Tibial artery (tissue), 4 donors: ENCODE measurements around the gene DPP8.

Experiments used
- DNase-seq, 2 donors: peaks; one replicate each; pipeline ENCODE4 v3.0.0-alpha.2; 2019
- H3K27ac ChIP-seq, 2 donors: fragments of 200-600 bp; sonication (generic) in 1 of 2; 1 replicate in 1 of 2; 2 replicates in 1 of 2; pipeline ENCODE4 v1.5.1; 2018 to 2019; ENCODE audit warnings: mild to moderate bottlenecking in 1 of 2
- H3K27me3 ChIP-seq, 2 donors: fragments of 200-600 bp; sonication (generic) in 1 of 2; one replicate each; pipeline versions ENCODE4 v1.5.1 to v1.6.0; 2016 to 2019
- H3K36me3 ChIP-seq, 3 donors: fragments of 200-600 bp; sonication (generic) in 2 of 3; one replicate each; pipeline ENCODE4 v1.5.1; 2016 to 2019; ENCODE audit warnings: mild to moderate bottlenecking in 2 of 3
- H3K4me1 ChIP-seq, 4 donors: fragments of 200-600 bp; sonication (generic) in 2 of 4; 1 replicate in 3 of 4; 2 replicates in 1 of 4; pipeline ENCODE4 v1.5.1; 2016 to 2019
- H3K4me3 ChIP-seq, 2 donors: fragments of 200-600 bp; sonication (generic) in 1 of 2; 1 replicate in 1 of 2; 2 replicates in 1 of 2; pipeline ENCODE4 v1.5.1; 2018 to 2019; ENCODE audit warnings: mild to moderate bottlenecking in 2 of 2
- H3K9me3 ChIP-seq, 3 donors: fragments of 200-600 bp; sonication (generic) in 1 of 3; one replicate each; pipeline ENCODE4 v1.5.1; 2016 to 2019
- intact Hi-C: fragments of 100-400 bp; cut with DNase I; formaldehyde crosslinking; loops from one replicate; pipeline ENCODE4 v1.15.0; 2023; ENCODE audit warnings: low total_unique reads
- TF ChIP-seq, protein P1 (sequence below), 2 experiments: fragments of 200-600 bp in 1 of 2; fragments of 450-650 bp in 1 of 2; IDR thresholded peaks; one replicate each; pipeline ENCODE4 v1.5.1; 2017 to 2019; ENCODE audit warnings: antibody characterized with exemption in 2 of 2, mild to moderate bottlenecking in 1 of 2, moderate library complexity in 1 of 2

DPP8 gene

DNA sequence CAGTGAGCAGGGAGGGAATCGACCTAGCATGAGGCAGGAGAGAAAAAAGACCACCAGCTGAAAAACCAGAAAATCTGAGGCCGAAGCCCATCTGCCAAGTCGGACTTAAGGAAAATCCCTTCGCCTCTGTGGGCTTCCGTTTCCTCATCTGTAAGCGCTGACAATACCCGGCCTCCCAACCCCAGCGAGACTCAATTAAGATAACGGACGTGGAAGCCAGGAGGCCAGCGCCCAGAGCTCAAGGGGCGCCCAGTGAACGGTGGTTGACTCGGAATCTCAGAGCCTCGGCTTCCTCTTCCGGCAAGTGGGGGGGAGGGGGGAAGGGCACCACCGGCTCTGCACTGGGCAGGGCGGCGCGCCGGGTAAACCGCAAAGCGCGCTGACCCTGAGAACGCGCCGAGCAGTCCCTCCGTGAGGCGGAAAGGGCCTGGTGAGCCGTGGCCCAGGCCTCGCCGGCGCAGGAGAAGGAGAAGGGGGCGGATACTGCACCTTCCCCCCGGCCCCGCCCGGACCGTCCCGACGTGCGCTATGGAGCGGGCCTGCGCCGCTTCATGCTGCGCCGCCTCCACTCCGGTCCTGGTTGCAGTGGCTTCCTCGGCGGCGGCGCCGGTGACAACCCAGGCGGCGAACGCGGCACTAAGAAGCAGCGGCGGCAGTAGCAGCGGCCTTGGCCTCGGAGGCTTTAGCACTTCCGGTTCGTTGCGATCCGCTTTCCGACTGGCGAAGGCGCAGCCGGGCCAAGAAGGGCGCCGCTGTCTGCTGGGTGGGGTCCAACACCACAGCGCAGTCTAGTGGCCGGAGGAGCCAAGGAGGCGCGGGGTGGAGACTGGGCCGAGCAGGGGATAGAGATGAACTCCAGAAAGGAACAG, at the start of gene DPP8:
Gene DPP8, minus strand, starts transcription at position 693 of the 869 bp plus-strand sequence. CDS start 5,136 bp downstream, outside the sequence.
- DNase-seq = peak; percentile 90 to 94
- intact Hi-C loops = no loop called here
- TF ChIP-seq, protein P1, sequence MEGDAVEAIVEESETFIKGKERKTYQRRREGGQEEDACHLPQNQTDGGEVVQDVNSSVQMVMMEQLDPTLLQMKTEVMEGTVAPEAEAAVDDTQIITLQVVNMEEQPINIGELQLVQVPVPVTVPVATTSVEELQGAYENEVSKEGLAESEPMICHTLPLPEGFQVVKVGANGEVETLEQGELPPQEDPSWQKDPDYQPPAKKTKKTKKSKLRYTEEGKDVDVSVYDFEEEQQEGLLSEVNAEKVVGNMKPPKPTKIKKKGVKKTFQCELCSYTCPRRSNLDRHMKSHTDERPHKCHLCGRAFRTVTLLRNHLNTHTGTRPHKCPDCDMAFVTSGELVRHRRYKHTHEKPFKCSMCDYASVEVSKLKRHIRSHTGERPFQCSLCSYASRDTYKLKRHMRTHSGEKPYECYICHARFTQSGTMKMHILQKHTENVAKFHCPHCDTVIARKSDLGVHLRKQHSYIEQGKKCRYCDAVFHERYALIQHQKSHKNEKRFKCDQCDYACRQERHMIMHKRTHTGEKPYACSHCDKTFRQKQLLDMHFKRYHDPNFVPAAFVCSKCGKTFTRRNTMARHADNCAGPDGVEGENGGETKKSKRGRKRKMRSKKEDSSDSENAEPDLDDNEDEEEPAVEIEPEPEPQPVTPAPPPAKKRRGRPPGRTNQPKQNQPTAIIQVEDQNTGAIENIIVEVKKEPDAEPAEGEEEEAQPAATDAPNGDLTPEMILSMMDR (IDR thresholded peaks at IDR 0.05) = peak; percentile 60 to 85
- Histone ChIP-seq H3K27ac (peak within 1 kb of the TSS; percentile 83 to 86), H3K4me1 (peaks cover 0 to 42% (median 24%) of the 10 kb centered on the region in 4 donors), H3K9me3 (no peaks in the 10 kb centered on the region), H3K27me3 (no peaks in the 10 kb centered on the region), H3K4me3 (peak within 1 kb of the TSS; percentile 87 to 93), H3K36me3 (peaks cover 0 to 5% (median 0%) of the 10 kb centered on the region in 3 donors)

DNA sequence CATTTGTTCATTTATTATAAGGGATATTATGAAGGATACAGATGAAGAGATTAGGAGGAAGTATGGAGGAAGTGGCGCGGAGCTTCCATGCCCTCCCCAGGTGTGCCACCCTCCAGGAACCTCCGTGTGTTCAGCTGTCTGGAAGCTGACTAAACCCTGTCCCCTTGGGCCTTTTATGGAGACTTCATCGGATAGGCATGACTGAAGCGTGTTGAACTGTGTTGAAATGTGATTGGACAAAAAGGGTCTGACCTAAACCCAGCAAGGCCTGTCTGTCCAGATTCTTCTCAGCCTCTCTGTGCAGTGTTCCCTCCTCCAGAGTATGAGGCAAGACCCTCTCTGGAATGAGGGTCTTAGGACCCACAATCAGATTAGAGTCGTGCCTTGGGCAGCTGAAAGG, 44.4 kb upstream of the DPP8 start:
- intact Hi-C loops = no loop called here
- no peaks in the 10 kb centered on the region for H3K9me3 ChIP-seq
- peaks cover 38 to 73% (median 40%) of the 10 kb centered on the region in 3 donors for H3K36me3 ChIP-seq
- no peaks in the 10 kb centered on the region for H3K27me3 ChIP-seq
- H3K4me1 ChIP-seq = no peaks in the 10 kb centered on the region
- no peak for DNase-seq
- no peak overlapping the region for H3K4me3 ChIP-seq
- TF ChIP-seq, protein P1 (IDR thresholded peaks at IDR 0.05) = no peak
- no peak overlapping the region for H3K27ac ChIP-seq

DNA sequence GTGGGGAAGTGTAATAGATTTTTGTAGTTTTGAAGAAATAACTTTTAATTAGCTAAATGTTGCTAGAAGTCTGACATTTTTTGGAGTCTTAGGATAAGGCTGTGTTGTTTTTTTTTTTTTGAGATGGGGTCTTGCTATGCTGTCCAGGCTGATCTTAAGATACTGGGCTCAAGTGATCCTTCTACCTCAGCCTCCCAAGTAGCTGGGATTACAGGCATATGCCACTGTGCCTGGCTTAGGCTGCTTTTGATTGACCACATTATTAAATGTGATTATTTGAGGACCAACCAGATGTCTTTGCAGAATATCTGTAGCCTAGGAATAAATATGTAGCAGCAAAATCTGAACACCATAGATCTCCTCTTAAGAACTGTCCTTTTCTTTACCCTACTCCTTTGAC, 42.5 kb upstream of the DPP8 start:
- Histone ChIP-seq H3K27me3 (no peaks in the 10 kb centered on the region), H3K9me3 (no peaks in the 10 kb centered on the region), H3K27ac (no peak overlapping the region), H3K36me3 (peaks cover 33 to 72% (median 52%) of the 10 kb centered on the region in 3 donors), H3K4me3 (no peak overlapping the region), H3K4me1 (no peaks in the 10 kb centered on the region)
- TF ChIP-seq, protein P1 (IDR thresholded peaks at IDR 0.05) = no peak
- no peak for DNase-seq
- intact Hi-C loops = no loop called here

DNA sequence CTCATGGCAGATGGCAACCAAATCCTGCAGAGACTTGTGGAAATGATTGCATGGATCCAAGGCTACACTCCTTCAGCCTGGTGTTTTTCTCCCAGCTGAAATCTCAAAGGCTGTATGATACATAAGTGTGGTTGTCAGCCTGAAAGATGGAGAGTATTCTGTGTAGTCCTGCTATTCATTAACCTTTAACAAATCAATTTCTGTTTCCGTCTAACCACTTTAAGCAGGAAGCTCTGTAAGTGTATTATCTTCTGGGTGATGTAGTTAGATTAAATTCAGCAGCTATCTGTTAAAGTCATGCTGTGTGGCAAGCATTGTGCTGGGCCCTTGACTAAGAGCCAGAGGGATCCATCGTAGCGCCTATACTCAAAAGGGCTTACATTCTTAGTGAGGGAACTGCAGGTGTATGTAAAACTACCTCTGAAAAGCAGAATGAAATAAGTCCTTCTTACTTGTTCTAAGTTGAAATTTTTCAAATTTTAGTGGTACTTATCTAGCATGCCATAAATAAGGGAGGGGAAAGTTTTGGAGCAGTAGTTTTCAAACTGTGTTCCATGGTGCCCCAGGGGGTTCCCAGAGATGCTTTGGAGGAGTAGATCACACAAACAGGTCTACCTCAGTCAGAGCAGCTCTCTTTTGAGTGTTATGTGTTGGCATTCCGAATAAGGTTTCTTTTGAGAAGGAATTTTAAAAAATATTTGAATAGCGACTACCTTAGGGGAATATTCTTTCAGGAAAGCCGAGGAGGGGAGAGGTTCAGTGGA, 41.7 kb upstream of the DPP8 start:
- no peaks in the 10 kb centered on the region for H3K27me3 ChIP-seq
- no peak overlapping the region for H3K27ac ChIP-seq
- TF ChIP-seq, protein P1 (IDR thresholded peaks at IDR 0.05) = no peak
- DNase-seq = no peak
- no peak overlapping the region for H3K4me3 ChIP-seq
- H3K36me3 ChIP-seq = peaks cover 26 to 65% (median 48%) of the 10 kb centered on the region in 3 donors
- H3K4me1 ChIP-seq = no peaks in the 10 kb centered on the region
- intact Hi-C loops = no loop called here
- no peaks in the 10 kb centered on the region for H3K9me3 ChIP-seq

DNA sequence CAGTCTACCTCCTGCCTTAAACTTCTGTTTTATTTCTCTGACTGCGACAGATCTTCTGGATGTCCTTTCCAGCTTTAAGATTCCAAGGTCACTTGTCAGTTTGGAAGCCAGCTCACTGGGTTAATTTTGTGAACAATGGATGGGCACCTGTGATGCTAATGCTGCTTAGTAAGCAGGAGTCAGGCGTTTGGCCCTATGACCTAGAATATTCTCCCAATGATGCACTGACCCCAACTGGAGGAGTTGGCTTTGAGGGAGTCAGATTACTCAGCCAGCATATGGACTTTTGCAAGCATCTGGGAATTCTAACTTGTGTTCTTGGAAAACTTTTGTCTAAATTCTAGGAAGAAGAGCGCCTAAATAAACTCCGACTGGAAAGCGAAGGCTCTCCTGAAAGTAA, 40.8 kb upstream of the DPP8 start:
- H3K27ac ChIP-seq = no peak overlapping the region
- peaks cover 18 to 61% (median 40%) of the 10 kb centered on the region in 3 donors for H3K36me3 ChIP-seq

More for the DNA sequence above, 40.8 kb upstream of the DPP8 start:
- H3K4me3 ChIP-seq = no peak overlapping the region
- DNase-seq = no peak
- intact Hi-C loops = no loop called here
- no peaks in the 10 kb centered on the region for H3K9me3 ChIP-seq
- no peaks in the 10 kb centered on the region for H3K27me3 ChIP-seq
- no peaks in the 10 kb centered on the region for H3K4me1 ChIP-seq
- TF ChIP-seq, protein P1 (IDR thresholded peaks at IDR 0.05) = no peak
